ENCODE data around the gene TENM4.
"Not testable (repeated sequence)": the region's sequence is repeated elsewhere in the genome, so short reads cannot be mapped to it uniquely, and the experiment has no call there.

The TENM4 gene

DNA sequence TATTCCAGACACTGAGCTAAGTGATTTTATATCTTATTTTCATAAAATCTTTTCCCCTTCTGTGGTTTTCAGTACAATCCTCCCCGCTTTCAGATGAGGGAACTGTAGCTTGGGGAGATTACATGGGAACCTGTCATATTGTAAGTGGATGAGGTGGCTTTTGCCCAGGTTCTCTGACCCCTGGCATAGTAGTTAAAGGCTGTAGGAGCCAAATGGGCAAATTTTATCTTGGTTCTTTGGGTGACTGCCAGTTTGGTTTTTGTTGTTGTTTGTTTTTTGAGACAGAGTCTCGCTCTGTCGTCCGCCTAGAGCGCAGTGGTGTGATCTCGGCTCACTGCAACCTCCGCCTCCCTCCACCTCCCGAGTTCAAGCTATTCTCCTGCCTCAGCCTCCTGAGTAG, 454.5 kb downstream of the TENM4 start:
- no peak for DNase-seq (ENCODE audit: low read depth in 2 of 2, low spot score in 1 of 2)

DNA sequence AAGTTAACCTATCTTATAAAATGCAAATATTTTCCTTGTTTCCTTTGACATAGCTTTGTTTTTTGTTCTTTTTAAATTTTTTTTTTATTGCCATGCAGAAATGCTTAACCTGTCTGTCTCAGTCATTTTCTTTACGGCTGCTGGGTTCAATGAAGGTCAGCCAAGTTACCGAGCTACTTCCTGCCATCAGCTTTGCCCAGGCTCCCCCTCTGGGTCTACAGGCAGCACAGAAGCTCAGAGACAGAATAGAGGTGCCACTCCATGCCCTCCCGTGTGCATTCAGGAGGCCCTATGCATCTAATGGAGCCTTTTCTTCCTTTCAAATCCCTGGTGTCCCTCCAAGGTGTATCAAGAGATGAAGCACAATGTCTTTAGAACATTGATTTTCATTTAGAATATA, 455.2 kb downstream of the TENM4 start:
- DNase-seq (ENCODE audit: low read depth in 2 of 2, low spot score in 1 of 2): no peak

DNA sequence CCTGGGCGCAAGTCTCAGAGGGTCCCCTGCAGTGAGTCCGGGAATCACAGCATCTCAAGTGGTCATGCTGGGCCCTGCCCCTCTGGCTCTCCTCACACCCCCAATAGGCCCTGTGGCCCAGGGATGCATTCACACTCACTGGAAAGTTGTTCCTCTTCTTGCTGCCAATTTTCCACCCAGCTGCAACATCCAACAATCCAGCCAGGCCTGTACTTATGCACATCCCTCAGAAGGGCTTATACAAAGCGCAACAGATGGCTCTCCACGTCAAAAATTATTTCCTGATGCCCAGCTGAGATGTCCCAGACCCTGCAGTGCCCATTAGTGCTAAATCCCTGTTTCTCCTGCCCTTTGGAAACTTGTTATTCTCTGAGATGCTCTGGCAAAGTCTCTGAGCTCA, 458.4 kb downstream of the TENM4 start:
- DNase-seq (ENCODE audit: low read depth in 2 of 2, low spot score in 1 of 2): no peak

DNA sequence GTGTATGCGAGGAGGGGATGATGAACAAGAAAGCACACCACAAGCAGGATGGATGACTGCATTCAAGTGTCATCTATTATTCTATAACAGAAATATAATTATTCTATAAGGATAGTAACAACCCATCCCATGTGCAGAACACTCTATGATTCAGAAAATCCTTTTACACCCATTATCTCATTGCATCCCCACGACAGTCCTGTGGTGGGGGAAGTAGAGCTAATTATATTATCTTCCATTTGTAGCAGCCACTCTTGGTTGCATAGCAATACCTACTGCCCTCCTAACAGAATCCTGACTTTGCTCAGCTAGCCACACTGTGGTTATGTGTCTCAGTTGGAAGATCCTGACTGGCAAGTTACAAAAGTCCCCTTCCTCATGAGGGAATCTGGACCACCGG, 459.7 kb downstream of the TENM4 start:
- DNase-seq (ENCODE audit: low read depth in 2 of 2, low spot score in 1 of 2): no peak

DNA sequence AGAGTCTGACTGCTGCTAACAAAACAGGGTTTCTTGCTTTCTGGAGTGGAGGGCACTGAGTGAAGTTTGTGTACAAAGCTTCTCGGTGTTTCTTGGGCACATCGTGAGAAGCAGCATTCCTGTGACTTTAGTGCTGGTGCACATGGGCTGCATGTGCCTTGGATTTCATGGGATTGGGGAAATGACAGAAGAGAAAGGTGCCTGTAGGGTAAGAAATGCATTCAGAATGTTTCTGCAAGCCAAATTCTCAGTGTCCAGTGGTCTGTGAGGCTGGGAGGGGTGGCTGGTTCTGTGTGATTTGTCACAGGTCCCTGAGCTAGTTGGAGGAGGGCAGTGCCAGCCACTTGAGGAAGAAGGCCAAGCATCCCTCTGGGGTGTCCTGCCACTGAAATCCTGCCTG, 462.0 kb downstream of the TENM4 start:
- DNase-seq (ENCODE audit: low read depth in 2 of 2, low spot score in 1 of 2): no peak

DNA sequence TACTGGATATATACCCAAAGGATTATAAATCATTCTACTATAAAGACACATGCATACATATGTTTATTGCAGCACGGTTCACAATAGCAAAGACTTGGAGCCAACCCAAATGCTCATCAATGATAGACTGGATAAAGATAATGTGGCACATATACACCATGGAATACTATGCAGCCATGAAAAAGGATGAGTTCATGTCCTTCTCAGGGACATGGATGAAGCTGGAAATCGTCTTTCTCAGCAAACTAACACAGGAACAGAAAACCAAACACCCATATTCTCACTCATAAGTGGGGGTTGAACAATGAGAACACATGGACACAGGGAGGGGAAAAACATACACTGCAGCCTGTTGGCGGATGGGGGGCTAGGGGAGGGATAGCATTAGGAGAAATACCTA, 463.0 kb downstream of the TENM4 start:
- not testable (repeated sequence) for DNase-seq (ENCODE audit: low read depth in 2 of 2, low spot score in 1 of 2)

DNA sequence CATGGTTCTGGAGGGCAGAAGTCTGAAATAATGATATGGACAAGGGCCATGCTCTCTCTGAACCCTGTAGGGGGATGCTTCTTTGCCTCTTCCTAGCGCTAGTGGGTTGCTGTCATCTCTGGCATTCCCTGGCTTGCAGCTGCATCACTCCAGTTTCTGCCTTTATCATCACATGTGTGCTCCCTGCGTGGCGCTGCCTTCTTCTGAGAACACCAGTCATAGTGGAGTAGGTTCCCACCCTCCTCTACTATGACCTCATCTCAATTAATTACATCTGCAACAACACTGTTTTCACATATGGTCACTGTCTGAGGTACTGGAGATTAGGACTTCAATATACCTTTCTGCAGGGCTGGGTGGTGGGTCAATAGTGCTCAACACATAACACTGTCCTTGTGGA, 463.8 kb downstream of the TENM4 start:
- DNase-seq (ENCODE audit: low read depth in 2 of 2, low spot score in 1 of 2): no peak

DNA sequence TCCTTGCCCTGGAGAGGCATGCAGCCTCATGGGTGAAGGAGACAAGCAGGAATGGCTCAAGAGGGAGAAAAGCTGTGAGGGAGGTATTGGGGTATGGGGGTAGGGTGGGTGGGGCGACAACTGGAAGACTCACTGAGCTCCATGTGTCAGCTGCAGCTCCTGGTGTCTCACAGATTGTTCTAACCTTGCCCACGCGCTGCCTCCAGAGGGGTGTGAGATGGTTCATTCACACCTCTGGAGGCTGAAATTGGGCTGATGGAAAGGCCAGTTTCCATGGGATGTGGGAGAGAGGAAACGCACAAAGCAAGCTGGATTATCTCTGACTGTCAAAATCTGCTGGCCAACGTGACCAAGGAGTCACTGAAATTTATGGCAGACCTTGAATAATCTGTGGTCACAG, 465.7 kb downstream of the TENM4 start:
- DNase-seq (ENCODE audit: low read depth in 2 of 2, low spot score in 1 of 2): no peak

DNA sequence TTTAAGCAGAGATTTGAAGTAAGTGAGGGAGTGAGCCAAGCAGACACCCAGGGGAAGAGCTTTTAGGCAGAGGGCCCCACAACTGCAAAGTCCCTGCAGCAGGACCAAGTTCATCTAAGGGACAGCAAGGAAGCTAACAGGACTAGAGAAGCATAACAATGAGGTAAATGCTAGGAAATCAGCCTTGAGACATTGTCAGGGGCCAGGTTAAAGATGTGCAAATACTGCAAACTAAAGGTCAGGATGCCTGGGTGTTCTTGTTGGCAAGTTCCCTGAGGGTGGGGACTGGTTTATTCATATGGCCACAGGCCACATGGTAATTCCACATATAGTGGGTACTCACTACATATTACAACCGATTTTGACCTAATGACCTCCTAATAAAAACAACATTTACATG, 467.0 kb downstream of the TENM4 start:
- no peak for DNase-seq (ENCODE audit: low read depth in 2 of 2, low spot score in 1 of 2)

DNA sequence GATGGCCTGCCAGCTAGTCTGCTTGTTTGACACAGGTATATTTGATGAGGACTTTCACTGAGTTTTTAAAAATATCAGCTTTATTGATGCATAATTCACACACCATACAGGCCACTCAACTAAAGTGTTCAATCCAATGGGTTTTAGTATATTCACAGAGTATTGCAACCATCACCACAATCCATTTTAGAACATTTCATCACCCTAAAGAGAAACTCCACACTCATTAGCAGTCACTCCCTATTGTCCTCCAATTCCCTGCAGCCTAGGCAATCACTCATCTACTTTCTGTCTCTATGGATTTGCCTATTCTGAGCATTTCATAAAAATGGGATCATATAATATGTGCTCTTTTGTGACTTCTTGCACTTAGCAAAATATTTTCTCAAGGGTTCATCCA, 468.2 kb downstream of the TENM4 start:
- no peak for DNase-seq (ENCODE audit: low read depth in 2 of 2, low spot score in 1 of 2)

DNA sequence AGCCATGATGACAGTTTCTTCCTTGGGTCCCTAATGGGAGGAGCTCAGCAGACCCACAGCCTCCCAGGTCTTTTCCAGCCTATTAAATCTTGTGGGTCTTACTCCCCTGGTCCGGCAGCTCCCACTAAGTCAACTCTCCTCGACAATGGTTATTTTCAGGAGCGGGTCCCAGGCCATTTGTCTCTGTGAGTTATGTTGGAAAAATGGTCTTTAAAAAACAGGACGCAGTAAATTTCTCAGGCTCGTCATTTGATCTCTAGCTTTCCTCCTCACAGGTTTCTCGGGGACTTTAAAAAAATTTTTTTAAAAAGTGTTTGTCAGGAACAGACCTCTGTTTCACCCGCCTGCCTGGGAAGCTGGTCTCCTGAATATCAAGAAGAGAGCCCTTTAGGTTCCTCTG, 468.7 kb downstream of the TENM4 start:
- DNase-seq (ENCODE audit: low read depth in 2 of 2, low spot score in 1 of 2): no peak

DNA sequence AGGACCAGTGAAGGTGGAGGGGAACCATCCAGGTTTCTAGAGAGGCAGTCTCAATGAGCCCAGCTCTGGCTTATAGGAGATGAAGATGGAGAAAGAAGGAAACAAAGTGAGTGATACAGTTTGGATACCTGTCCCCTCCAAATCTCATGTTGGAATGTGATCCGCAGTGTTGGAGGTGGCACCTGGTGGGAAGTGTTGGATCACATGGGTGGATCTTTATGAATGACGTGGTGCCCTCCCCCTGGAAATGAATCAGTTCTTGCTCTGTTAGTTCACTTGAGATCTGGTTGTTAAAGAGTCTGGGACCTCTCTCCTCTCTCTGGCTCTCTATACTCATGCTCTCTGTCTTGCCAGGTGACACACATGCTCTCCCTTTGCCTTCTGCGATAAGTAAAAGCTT, 473.0 kb downstream of the TENM4 start:
- DNase-seq (ENCODE audit: low read depth in 2 of 2, low spot score in 1 of 2): no peak

DNA sequence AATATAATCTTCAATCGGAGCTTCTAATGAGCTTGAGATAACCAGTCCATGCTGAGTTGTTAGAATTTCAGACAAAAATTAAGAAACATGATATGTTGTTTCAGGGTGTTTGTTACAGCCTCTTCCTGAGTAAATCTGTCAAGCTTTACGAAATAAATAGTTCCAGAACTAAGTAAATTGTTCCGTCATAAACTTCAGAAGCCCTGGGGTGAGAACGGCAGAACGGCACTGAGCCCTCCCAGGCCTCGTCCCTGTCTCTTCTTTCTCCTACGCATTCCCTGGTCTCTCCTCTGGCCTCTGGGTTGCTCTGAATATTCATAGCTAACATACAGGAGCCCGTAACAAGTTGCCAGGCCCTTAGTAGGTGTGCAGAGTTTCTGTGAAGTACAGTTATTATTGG, 475.4 kb downstream of the TENM4 start:
- DNase-seq (ENCODE audit: low read depth in 2 of 2, low spot score in 1 of 2): no peak

DNA sequence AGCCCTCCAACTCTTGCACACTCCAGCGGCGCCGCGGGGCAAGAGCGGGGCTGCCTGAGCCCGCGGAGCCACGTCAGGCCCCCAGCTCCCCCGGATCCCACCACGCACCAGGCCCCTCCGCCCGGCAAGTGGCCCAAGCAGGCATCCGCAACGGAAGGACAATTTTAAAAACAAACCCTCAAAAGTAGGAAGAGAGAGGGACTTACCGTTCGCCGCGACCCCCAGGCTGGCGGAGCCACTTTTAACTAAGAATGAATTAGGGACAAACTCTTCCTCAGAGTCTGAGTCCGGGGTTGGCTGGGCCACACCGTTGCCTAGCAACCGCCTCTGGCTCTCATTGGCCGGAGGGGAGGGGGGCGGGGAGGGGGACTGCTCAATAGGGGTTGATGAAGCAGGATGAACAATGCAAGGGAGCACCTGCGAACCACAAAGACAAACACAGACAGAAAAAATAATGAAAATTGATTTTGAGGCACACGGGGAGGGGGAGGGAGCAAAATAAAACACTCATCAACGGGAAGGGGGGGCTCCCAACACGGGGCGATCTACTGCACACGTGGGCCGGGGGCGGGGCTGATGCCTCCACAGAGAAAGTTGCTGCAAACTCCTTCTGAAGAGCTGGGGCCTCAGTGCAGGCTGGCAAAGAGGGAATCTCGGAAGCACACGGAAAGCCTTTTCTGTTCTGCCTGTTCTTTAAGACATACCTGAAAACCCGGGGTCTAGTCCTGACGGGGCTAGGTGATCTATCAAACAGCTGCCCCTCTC, 478.7 kb downstream of the TENM4 start:
- DNase-seq (ENCODE audit: low read depth in 2 of 2, low spot score in 1 of 2): no peak

DNA sequence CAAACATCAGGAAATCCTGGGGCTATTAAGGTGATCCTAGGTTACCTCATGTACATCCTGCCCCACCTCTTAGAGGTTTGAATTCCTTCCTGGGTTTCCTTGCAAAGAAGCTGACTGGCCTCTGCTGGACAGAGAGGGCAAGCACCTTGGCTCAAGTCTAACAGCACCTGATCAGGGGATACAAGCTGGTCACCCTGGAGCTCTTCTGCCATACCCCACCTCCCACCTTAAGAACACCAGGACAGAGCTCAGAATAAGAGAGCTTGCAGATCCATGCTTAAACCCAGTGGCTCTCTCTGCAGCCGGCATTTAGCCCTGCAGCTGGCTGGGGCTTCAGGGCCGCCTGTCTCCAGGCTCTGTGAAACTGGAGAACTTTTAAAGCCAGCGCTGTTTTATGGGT, 479.6 kb downstream of the TENM4 start:
- DNase-seq (ENCODE audit: low read depth in 2 of 2, low spot score in 1 of 2): no peak

DNA sequence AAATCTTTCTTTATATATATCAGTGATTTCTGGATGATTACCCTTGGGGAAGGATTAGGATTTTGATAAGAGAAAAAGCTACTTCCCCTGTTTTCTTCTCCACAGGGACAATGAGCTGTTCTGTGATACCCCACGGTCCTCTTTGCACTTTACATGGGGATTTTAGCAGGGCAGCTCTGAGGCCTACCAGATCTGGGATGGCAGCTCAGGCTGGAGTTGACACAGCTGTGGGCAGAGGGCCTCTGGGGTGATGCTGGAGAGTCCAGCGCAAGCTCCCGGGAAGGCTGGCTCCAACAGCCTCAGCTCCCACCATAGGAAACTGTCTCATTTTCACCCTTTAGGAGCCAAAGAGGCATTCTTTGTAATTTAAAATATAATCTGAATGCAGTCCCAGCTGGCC, 482.4 kb downstream of the TENM4 start:
- no peak for DNase-seq (ENCODE audit: low read depth in 2 of 2, low spot score in 1 of 2)

DNA sequence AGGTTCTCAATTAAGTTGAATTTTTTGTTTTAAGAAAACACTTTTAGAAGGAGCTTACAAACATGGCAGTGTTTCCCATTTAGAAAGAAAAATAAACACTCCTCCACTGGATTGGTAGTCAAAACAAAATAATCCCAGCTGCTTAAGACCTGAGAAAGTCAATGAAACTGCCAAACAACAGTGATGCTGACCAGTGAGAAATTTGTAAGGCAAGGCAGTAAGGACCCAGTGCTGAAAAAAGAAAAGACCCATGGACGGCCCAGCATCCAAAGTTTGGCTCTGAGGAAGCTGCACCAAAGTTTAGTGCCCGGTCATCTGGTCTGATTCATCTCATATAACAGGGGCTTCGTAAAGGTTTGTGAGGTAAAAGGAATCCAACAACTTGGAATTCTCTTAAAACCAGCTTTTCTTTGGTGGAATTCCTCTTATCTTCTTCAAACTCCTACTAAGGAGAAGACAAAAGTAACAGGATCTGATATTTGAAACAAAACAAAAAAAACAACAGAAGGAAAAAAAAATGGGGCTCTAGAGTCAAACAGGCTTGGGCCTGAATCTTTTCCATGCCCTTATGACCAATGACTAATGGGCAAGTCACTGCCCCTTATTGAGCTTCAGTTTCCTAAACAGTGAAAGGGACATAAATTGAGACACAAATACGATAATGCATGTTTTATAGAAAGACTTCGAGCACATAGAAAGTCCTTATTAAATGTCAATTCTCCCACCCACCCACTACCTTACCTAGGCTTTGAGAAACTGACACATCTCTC, 483.2 kb downstream of the TENM4 start:
- no peak for DNase-seq (ENCODE audit: low read depth in 2 of 2, low spot score in 1 of 2)

DNA sequence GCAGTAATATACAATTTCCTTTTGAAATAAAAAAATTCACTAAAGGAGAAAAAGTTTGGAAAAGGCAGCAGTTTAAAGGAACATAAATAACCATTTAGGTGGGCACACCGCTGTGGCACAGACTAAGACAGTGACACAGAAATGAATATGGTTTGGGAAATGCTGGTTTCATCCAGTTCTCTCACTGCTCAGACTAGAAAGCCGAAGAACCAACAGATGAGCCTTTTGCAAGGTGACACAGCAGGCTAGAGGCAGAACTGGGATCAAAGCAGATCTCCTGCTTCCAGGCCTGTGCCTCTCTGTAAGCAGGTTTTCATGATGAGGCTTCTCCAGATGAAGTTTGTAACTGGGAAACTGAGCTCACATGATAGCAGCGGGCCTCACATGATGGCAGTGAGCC, 486.1 kb downstream of the TENM4 start:
- DNase-seq (ENCODE audit: low read depth in 2 of 2, low spot score in 1 of 2): no peak

DNA sequence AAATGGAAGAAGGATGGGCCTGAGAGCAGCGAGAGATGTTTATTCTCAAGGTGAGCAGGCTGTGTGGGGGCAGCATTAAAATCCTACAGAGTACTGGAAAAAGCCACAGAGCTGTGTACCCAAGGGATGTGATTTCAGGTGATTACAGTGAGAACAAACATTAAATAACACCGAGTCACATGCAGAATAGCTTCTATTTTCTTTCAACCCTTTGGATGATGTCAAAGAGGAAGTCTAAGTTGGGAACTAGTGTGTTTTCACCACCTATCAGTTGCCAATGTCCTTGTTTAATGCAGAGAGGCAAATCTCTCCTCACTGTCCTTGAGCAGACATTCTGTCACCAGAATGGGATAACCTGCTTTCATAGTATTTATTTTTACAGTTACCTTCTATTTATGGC, 486.6 kb downstream of the TENM4 start:
- no peak for DNase-seq (ENCODE audit: low read depth in 2 of 2, low spot score in 1 of 2)

DNA sequence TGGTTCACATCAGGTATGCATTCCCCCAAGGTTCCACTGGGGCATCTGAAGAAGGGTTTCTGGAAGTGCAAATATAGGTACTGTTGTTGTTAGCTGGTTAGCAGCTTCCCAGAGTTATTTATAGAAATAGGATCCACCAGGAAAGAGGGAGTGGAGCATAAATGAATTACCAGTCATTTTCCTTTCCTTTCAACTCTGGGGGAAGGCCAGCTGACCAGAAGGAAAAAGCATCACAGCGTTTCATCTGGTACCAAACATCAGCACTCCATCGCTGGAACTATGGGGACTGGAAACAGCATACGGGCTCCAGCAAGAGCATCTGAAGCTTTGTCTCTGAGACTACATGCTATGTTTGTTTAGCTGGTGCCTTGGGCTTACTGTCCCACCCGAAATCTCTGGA, 487.9 kb downstream of the TENM4 start:
- DNase-seq (ENCODE audit: low read depth in 2 of 2, low spot score in 1 of 2): no peak

DNA sequence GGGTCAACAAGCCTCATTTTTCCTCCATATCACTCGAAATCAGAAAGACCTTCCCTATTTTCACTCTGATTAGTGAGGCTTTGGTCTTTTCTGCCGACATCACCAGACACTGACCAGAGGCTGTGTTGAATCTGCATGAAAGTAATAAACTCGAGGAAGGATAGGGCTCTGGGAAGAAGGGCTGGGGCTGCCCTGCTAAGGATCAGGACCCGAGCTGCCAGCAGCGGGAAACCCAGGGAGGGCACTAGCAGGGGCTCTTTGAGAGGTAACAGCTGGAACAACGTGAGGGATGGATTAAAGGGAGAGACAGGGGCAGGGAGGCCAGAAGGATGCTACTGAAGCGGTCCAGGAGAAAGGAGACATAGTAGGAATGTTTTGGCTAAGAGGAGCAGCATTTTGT, 488.7 kb downstream of the TENM4 start:
- no peak for DNase-seq (ENCODE audit: low read depth in 2 of 2, low spot score in 1 of 2)

DNA sequence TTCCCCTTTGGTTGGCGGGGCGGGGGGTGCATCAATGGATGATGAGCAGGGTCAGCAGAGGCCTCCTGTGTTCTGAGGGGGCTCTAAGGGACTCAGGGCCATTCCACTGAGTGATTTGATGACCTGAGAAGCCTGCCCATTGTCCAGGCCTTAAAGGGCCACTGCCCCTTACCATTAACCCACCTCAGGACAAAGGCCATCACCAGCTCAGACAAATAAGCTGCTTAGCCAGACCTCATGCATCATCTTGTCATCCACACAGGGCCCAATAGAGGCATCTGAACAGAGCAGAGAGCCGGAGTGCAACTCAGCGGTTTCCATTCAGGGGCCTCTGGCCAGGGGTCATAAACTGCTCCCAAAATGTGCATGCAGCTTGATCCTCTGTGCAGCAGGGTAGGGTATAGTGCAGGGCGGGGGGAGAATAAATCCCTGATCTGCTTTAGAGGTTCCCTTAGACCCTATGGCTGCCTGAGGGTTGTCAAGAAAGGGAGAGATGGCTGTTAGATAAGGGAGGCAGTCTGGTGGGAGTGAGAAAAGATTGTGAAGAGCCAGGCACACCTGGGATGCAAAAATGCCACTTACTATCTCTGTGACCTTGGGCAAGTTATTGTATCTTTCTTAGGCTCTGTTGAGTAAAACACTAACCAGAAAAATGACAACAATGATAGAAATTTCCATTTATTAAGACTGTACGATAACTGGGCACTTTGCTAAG, 490.7 kb downstream of the TENM4 start:
- DNase-seq (ENCODE audit: low read depth in 2 of 2, low spot score in 1 of 2): no peak

All from stimulated activated CD8-positive, alpha-beta memory T cell treated with anti-CD3 and anti-CD28 coated beads, Interleukin-4, amount 100 ng/mL, for 4 hours (primary cell).